ENCODE measurements around the gene SLC26A6. TPM values are rescaled to one million over a fixed set of nuclear protein-coding genes. Genes with fewer than 3 reads are reported as not detected.

SLC26A6 gene
- total RNA-seq, 1 donor from 2014 or later = 35.9 TPM

DNA sequence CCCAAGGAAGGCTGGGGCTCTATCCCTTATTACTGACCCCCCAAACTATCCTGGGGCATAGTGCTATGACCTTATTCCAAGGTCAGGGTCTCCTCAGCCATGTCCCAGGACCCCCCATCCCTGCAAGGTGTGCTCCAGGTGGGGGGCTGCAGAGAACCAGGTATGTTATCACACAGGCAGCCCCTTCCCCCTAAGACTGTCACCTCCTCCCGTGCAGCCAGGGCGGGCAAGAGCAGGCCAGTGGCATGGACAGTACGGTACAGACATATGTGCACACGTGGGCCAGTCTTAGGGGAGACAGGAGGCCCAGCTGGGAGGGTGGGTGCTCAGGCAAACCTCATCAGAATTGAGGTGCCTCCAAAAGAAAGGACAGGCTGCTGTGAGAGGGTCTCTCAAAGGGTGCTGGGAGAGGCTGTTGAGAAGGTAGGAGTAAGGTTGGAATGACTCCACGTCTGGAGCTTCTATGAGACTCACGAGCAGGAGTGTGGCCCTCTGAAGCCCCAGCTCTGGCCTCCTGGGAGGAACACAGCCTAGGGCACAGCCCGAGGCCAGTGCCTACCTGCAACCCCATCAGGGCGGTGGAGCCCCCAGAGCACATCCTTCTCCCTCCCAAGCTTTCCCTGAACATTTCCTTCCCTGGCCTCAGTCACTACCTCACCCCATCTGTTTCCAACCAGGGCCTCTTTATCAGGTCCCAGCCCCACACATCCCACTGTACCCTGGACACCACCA is 38.4 kb downstream of the SLC26A6 start:
- Mint-ChIP-seq H3K27ac (peak overlapping the region; percentile 48), H3K4me3 (ENCODE audit: low read depth) (no peak overlapping the region), H3K4me1 (ENCODE audit: low read depth) (no peaks in the 10 kb centered on the region), H3K36me3 (ENCODE audit: insufficient read depth) (peaks cover 4% of the 10 kb centered on the region), H3K27me3 (peaks cover 11% of the 10 kb centered on the region), H3K9me3 (ENCODE audit: low read depth) (no peaks in the 10 kb centered on the region)
- DNase-seq (ENCODE audit: low spot score, unreplicated experiment) = no peak
- TF ChIP-seq, protein P1, sequence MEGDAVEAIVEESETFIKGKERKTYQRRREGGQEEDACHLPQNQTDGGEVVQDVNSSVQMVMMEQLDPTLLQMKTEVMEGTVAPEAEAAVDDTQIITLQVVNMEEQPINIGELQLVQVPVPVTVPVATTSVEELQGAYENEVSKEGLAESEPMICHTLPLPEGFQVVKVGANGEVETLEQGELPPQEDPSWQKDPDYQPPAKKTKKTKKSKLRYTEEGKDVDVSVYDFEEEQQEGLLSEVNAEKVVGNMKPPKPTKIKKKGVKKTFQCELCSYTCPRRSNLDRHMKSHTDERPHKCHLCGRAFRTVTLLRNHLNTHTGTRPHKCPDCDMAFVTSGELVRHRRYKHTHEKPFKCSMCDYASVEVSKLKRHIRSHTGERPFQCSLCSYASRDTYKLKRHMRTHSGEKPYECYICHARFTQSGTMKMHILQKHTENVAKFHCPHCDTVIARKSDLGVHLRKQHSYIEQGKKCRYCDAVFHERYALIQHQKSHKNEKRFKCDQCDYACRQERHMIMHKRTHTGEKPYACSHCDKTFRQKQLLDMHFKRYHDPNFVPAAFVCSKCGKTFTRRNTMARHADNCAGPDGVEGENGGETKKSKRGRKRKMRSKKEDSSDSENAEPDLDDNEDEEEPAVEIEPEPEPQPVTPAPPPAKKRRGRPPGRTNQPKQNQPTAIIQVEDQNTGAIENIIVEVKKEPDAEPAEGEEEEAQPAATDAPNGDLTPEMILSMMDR (IDR thresholded peaks at IDR 0.05; ENCODE audit: unreplicated experiment) = no peak

DNA sequence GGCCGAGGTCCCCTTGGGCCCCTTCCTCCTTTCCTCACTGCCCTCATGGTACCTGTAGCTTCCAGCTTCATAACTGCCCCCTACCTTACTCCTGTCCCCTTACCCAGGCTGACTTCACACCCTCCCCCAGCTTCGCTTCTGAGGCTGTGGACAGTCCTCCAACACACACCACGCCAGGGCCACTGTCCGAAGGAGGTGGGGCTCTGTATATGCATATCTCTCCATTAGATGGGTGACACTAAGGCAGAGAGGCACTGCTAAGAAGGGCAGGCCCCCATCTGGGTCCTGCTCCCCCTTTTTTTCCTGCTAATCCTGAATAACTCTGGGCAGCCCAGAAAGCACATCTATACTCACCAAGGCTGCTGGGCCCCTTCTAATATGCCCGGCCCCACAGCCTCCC is 39.1 kb downstream of the SLC26A6 start:
- no peaks in the 10 kb centered on the region for H3K9me3 Mint-ChIP-seq (ENCODE audit: low read depth)
- TF ChIP-seq, protein P1 (IDR thresholded peaks at IDR 0.05; ENCODE audit: unreplicated experiment) = no peak
- DNase-seq (ENCODE audit: low spot score, unreplicated experiment) = no peak
- H3K4me1 Mint-ChIP-seq (ENCODE audit: low read depth) = no peaks in the 10 kb centered on the region
- H3K27me3 Mint-ChIP-seq = peaks cover 11% of the 10 kb centered on the region
- H3K36me3 Mint-ChIP-seq (ENCODE audit: insufficient read depth) = peaks cover 4% of the 10 kb centered on the region
- no peak overlapping the region for H3K4me3 Mint-ChIP-seq (ENCODE audit: low read depth)
- H3K27ac Mint-ChIP-seq = no peak overlapping the region

DNA sequence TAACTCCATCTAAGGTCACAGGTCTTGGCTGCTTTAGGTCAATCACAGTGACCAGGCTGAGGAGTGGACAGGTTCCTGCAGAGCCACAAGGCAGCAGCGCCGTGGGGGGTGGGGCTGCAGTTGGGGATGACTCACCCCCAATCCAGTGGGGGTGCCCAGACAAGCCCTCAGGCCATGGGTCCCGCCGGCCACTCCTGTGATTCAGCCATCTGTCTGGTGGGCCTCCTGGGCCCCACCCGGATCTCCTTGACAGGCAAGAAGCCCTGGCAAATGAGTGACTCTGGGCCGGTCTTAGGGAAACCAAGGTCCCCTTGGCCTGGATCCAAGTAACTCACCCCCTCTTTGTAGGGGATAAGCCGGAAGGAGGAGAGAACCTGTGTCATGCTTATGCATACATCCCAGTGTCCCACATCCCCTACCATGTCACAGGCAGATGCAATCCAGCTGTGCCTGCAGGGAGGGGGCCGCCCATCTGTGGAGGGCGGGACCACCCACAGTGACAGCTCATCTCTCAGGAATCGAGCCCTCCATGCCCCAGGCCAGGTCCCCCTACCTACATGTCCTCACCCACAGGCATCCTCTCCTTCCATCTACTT is 39.6 kb downstream of the SLC26A6 start:
- no peak for DNase-seq (ENCODE audit: low spot score, unreplicated experiment)
- H3K9me3 Mint-ChIP-seq (ENCODE audit: low read depth) = no peaks in the 10 kb centered on the region
- H3K27me3 Mint-ChIP-seq = peaks cover 11% of the 10 kb centered on the region
- H3K27ac Mint-ChIP-seq = no peak overlapping the region
- no peak overlapping the region for H3K4me3 Mint-ChIP-seq (ENCODE audit: low read depth)
- peaks cover 4% of the 10 kb centered on the region for H3K36me3 Mint-ChIP-seq (ENCODE audit: insufficient read depth)
- TF ChIP-seq, protein P1 (IDR thresholded peaks at IDR 0.05; ENCODE audit: unreplicated experiment) = no peak
- no peaks in the 10 kb centered on the region for H3K4me1 Mint-ChIP-seq (ENCODE audit: low read depth)

DNA sequence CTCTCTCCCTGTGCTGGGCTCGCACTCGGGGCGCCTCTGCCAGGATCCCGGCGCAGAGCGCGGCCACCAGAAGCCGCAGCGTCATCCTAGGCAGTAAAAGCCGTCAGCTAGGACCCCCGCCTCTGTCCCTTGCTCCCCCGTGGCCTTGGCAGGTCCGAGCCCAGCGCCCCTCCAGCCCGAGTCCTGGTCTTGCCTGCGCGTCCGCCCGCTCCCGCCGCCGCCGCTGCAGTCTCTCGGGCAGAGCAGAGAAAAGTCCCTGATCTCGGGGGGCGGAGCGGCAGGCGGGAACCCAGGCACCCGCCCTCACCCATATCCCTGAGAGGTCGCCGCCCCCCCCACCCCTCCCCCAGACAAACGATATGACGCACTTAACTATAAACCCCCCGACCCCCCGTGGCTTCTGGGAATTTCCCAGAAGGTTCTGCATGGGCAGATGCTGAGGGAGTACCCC is 40.2 kb downstream of the SLC26A6 start, which contains the start of gene COL7A1:
TSS of gene COL7A1 (minus strand) at position 255 of the 451 bp plus-strand sequence. CDS start at position 85, 170 bp downstream.
- no peaks in the 10 kb centered on the region for H3K9me3 Mint-ChIP-seq (ENCODE audit: low read depth)
- DNase-seq (ENCODE audit: low spot score, unreplicated experiment) = no peak
- peaks cover 11% of the 10 kb centered on the region for H3K27me3 Mint-ChIP-seq
- no peaks in the 10 kb centered on the region for H3K4me1 Mint-ChIP-seq (ENCODE audit: low read depth)
- peaks cover 4% of the 10 kb centered on the region for H3K36me3 Mint-ChIP-seq (ENCODE audit: insufficient read depth)
- TF ChIP-seq, protein P1 (IDR thresholded peaks at IDR 0.05; ENCODE audit: unreplicated experiment) = no peak
- H3K27ac Mint-ChIP-seq = no peak within 1 kb of the TSS
- H3K4me3 Mint-ChIP-seq (ENCODE audit: low read depth) = no peak within 1 kb of the TSS

DNA sequence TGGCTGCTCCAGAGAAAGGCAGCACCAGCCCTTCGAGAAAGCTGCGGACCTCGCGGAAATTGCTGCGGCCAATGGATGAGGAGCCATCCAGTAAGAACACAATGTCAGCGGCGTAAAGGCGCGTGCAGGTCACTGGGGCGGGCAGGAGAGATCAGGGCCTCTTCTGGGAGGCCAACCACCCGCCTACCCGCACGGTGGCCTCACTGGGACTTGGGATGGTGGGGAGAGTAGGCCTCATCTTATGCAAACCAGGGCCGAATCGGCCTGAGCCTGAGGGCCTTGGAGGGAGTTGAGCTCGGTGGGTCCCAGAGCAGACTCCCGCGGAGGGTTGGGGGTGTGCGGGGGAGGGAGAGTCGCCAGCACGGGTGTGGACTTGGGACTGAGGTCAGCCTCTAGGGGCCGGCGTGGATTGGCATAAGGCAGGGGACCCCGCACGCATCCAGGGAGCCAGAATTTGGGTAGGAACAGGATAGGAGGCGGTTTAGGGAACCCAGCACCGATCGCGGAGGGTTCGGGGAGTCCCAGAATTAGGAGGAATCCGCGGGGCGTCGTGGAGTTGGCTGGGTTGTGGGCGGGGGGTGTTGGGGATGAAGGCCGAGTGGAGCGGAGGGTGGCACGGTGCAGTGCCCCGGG is 40.7 kb downstream of the SLC26A6 start:
- peaks cover 11% of the 10 kb centered on the region for H3K27me3 Mint-ChIP-seq
- H3K4me3 Mint-ChIP-seq (ENCODE audit: low read depth) = no peak overlapping the region

More for the DNA sequence above, 40.7 kb downstream of the SLC26A6 start:
- Mint-ChIP-seq H3K4me1 (ENCODE audit: low read depth) (no peaks in the 10 kb centered on the region), H3K9me3 (ENCODE audit: low read depth) (no peaks in the 10 kb centered on the region), H3K36me3 (ENCODE audit: insufficient read depth) (peaks cover 4% of the 10 kb centered on the region), H3K27ac (no peak overlapping the region)
- TF ChIP-seq, protein P1 (IDR thresholded peaks at IDR 0.05; ENCODE audit: unreplicated experiment) = no peak
- no peak for DNase-seq (ENCODE audit: low spot score, unreplicated experiment)
